HEK293T (cell line): Measurements from ENCODE around the gene NSMCE1.

Source experiments
- ARNT ChIP-seq: fragments of 450-650 bp; IDR thresholded peaks from 2 replicates; pipeline ENCODE4 v1.6.1; 2017; ENCODE audit warnings: mild to moderate bottlenecking
- BHLHE40 ChIP-seq: fragments of 450-650 bp; IDR thresholded peaks from 2 replicates; pipeline ENCODE4 v1.6.1; 2016; ENCODE audit warnings: mild to moderate bottlenecking, moderate library complexity, borderline replicate concordance
- CTBP1 ChIP-seq: fragments of 450-650 bp; IDR thresholded peaks from 2 replicates; pipeline ENCODE4 v1.6.1; 2016; ENCODE audit warnings: borderline replicate concordance
- ELF4 ChIP-seq: fragments of 450-650 bp; IDR thresholded peaks from 2 replicates; pipeline ENCODE4 v1.6.1; 2017; ENCODE audit warnings: antibody characterized with exemption
- FOXM1 ChIP-seq: fragments of 450-650 bp; IDR thresholded peaks from 2 replicates; pipeline ENCODE4 v1.6.1; 2017; ENCODE audit warnings: mild to moderate bottlenecking, borderline replicate concordance
- HDGF ChIP-seq: fragments of 450-650 bp; IDR thresholded peaks from 2 replicates; pipeline ENCODE4 v1.6.1; 2017; ENCODE audit warnings: antibody characterized with exemption, borderline replicate concordance
- L3MBTL2 ChIP-seq: fragments of 450-650 bp; conservative IDR thresholded peaks from 2 replicates; pipeline ENCODE4 v1.6.1; 2016; ENCODE audit warnings: mild to moderate bottlenecking
- LEF1 ChIP-seq: fragments of 450-650 bp; IDR thresholded peaks from 2 replicates; pipeline ENCODE4 v1.6.1; 2017; ENCODE audit warnings: mild to moderate bottlenecking, borderline replicate concordance
- NFRKB ChIP-seq: fragments of 450-650 bp; IDR thresholded peaks from 2 replicates; pipeline ENCODE4 v1.6.1; 2016; ENCODE audit warnings: mild to moderate bottlenecking, moderate library complexity
- SP1 ChIP-seq: fragments of 450-650 bp; IDR thresholded peaks from 2 replicates; pipeline ENCODE4 v1.6.1; 2017
- ZNF384 ChIP-seq: fragments of 450-650 bp; IDR thresholded peaks from 2 replicates; pipeline ENCODE4 v1.6.1; 2016

DNA sequence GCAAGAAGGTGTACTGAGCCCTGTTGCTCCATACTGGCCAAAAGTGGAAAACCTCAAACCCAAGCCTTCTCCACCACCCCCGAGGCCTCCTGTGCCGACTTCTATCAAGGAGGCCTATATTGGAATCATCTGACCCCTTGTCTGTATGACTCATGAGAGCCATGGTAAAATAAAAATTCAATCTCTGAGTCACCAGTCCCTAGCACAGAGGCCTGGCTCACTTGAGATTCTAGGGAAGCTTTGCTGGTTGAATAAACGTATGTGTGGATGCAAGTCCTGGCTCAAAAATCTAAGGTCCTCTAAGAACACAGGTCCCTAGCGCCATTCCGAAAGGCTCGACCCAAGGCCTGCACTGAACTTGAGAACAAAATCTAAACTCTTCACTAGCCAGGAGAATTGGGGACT lies 15.0 kb downstream of the NSMCE1 start:
- TF ChIP-seq SP1 (no peak), ARNT (no peak), LEF1 (no peak), HDGF (no peak), BHLHE40 (no peak), L3MBTL2 (no peak), ELF4 (no peak), NFRKB (no peak), FOXM1 (no peak), CTBP1 (no peak), ZNF384 (no peak)
